GM23338 (cell line): ENCODE results near the gene NDUFA11. TPM values are rescaled to one million over a fixed set of nuclear protein-coding genes. Genes with fewer than 3 reads are reported as not detected.
A peak's percentile ranks its signal among the peaks of the same experiment; 100 is the strongest.

ENCODE experiments used
- ATAC-seq: fragments of 200-7000 bp; cut with Tn5 transposase; 3 replicates; pipeline ENCODE4 v1.9.1; 2020
- DNase-seq: peaks from one replicate; pipeline ENCODE4 v3.0.0-alpha.2; 2015; ENCODE audit warnings: low spot score
- H2AFZ ChIP-seq: fragments of 200-600 bp; sonication (generic); 2 replicates; pipeline ENCODE4 v1.8.0; 2016; ENCODE audit warnings: antibody characterized with exemption, mild to moderate bottlenecking, moderate library complexity
- H3F3A ChIP-seq: fragments of 200-600 bp; sonication (generic); replicated peaks from 2 replicates; pipeline ENCODE4 v1.8.0; 2017; ENCODE audit warnings: antibody characterized with exemption, mixed run types, low read depth
- H3K27ac ChIP-seq: fragments of 200-600 bp; sonication (generic); 2 replicates; pipeline ENCODE4 v1.6.1; 2016; ENCODE audit warnings: low read depth
- H3K27me3 ChIP-seq: fragments of 200-600 bp; sonication (generic); 2 replicates; pipeline ENCODE4 v1.8.0; 2016; ENCODE audit warnings: mild to moderate bottlenecking, mixed run types, moderate library complexity; ENCODE audit not compliant: insufficient read depth
- H3K36me3 ChIP-seq: fragments of 200-600 bp; sonication (generic); 2 replicates; pipeline ENCODE4 v1.8.0; 2016; ENCODE audit warnings: mild to moderate bottlenecking; ENCODE audit not compliant: insufficient read depth
- H3K4me1 ChIP-seq: fragments of 200-600 bp; sonication (generic); 2 replicates; pipeline ENCODE4 v1.8.0; 2016; ENCODE audit warnings: mild to moderate bottlenecking, moderate library complexity; ENCODE audit not compliant: insufficient read depth
- H3K4me2 ChIP-seq: fragments of 200-600 bp; sonication (generic); 2 replicates; pipeline ENCODE4 v1.7.1; 2017; ENCODE audit warnings: mixed run types
- H3K4me3 ChIP-seq: fragments of 200-600 bp; sonication (generic); 2 replicates; pipeline ENCODE4 v1.6.1; 2016; ENCODE audit warnings: mixed run types
- H3K79me2 ChIP-seq: fragments of 200-600 bp; sonication (generic); replicated peaks from 2 replicates; pipeline ENCODE4 v1.8.0; 2017; ENCODE audit warnings: mild to moderate bottlenecking; ENCODE audit not compliant: insufficient read depth
- H3K9me2 ChIP-seq: fragments of 200-600 bp; sonication (generic); 2 replicates; pipeline ENCODE4 v1.8.0; 2017; ENCODE audit not compliant: insufficient read depth
- H4K20me1 ChIP-seq: fragments of 200-600 bp; sonication (generic); replicated peaks from 2 replicates; pipeline ENCODE4 v1.8.0; 2017; ENCODE audit warnings: mild to moderate bottlenecking; ENCODE audit not compliant: insufficient read depth
- H3K27ac Mint-ChIP-seq: 2 replicates; pipeline ENCODE4 v1.8.0; 2020; ENCODE audit warnings: inconsistent platforms, mild to moderate bottlenecking, moderate library complexity, mixed read lengths
- H3K27me3 Mint-ChIP-seq: 3 replicates; pipeline ENCODE4 v1.8.0; 2022; ENCODE audit warnings: low read depth, mild to moderate bottlenecking, moderate library complexity, mixed read lengths, inconsistent platforms; ENCODE audit not compliant: insufficient read depth, poor library complexity
- H3K36me3 Mint-ChIP-seq: 3 replicates; pipeline ENCODE4 v1.8.0; 2021; ENCODE audit warnings: low read depth, mild to moderate bottlenecking, inconsistent platforms, moderate library complexity, mixed read lengths
- H3K4me1 Mint-ChIP-seq: 3 replicates; pipeline ENCODE4 v1.8.0; 2020; ENCODE audit warnings: mild to moderate bottlenecking, inconsistent platforms, mixed read lengths
- H3K4me3 Mint-ChIP-seq: 3 replicates; pipeline ENCODE4 v1.8.0; 2021; ENCODE audit warnings: moderate library complexity, mild to moderate bottlenecking, inconsistent platforms, mixed read lengths
- H3K9me3 Mint-ChIP-seq: 3 replicates; pipeline ENCODE4 v1.8.0; 2020; ENCODE audit warnings: moderate library complexity, mild to moderate bottlenecking, inconsistent platforms, mixed read lengths
- EZH2 ChIP-seq: fragments of 200-600 bp; sonication (generic); IDR thresholded peaks from one replicate; pipeline ENCODE4 v1.8.0; 2017; ENCODE audit warnings: antibody characterized with exemption, mild to moderate bottlenecking, low read depth; ENCODE audit not compliant: unreplicated experiment
- NANOG ChIP-seq: IDR thresholded peaks from 2 replicates; pipeline ENCODE4 v1.6.1; 2016; ENCODE audit warnings: antibody characterized with exemption, borderline replicate concordance
- ZNF114 ChIP-seq: fragments of 250-450 bp; sonication (Bioruptor Pico); IDR thresholded peaks from 2 replicates; pipeline ENCODE4 v1.5.0; 2020; ENCODE audit warnings: mild to moderate bottlenecking, moderate library complexity
- polyA plus RNA-seq: library from polyadenylated mRNA; unstranded; fragments of >200 nt; fragmentation: Nextera tagmentation; extraction: Ambion mirVana; gene quantifications from 2 replicates; pipeline ENCODE4 v1.2.1, GENCODE V29; 2016
- total RNA-seq: library from RNA; depleted of rRNA; stranded (reverse); fragments of >200 nt; shearing (Covaris generic); gene quantifications from 2 replicates; pipeline ENCODE4 v1.2.3, GENCODE V29; 2014
- TF ChIP-seq, protein P1 (sequence below): IDR thresholded peaks from 2 replicates; pipeline ENCODE4 v1.6.1; 2016; ENCODE audit warnings: antibody characterized with exemption
- TF ChIP-seq, protein P2 (sequence below), 2 experiments: fragments of 200-600 bp in 1 of 2; sonication (generic) in 1 of 2; conservative IDR thresholded peaks; 2 replicates each; pipeline versions ENCODE4 v1.5.1 to v1.6.1; 2016 to 2017; ENCODE audit warnings: antibody characterized with exemption in 2 of 2, low read depth in 2 of 2, mild to moderate bottlenecking in 2 of 2, moderate library complexity in 1 of 2
- TF ChIP-seq, protein P3 (sequence below): fragments of 250-450 bp; sonication (Bioruptor Pico); IDR thresholded peaks from 2 replicates; pipeline ENCODE4 v1.5.0; 2020; ENCODE audit warnings: mild to moderate bottlenecking, moderate library complexity
- TF ChIP-seq, protein P4 (sequence below): IDR thresholded peaks from one replicate; pipeline ENCODE4 v1.6.1; 2018; ENCODE audit warnings: antibody characterized with exemption; ENCODE audit not compliant: unreplicated experiment

NDUFA11 gene
- total and polyA plus RNA-seq, 2 experiments from 2014 or later = 171 to 523 TPM

DNA sequence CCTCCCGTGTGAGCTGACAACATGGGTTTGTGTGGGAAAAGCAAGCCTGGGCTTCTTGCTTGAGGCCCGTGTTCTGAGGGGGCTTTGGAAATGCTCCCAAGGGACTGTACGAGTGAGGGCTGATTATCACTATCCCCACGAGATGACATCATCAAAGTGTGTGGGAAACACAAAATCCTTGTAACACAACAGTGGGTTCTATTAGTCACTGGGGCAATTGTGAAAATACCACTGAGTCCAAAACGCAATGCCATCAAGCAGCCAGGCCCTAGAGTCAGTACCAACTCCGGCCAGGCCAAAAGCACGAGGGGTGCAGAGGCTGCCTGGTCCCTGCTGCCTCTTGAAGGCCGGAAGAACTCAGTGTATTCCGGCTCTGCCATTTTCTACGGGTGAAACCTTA lies 40.0 kb upstream of the NDUFA11 start:
- Histone ChIP-seq H3K79me2 (peaks cover 91% of the 10 kb centered on the region), H3K27ac (no peak overlapping the region), H3K36me3 (peaks cover 8% of the 10 kb centered on the region; the same call in 1 of the 2 replicates), H3K27me3 (no peaks in the 10 kb centered on the region), H3K9me2 (no peaks in the 10 kb centered on the region), H4K20me1 (peaks cover 38% of the 10 kb centered on the region), H3K4me3 (no peak overlapping the region), H3K4me1 (peaks cover 3% of the 10 kb centered on the region), H3K4me2 (no peak overlapping the region), H3F3A (no peaks in the 10 kb centered on the region), H2AFZ (no peak overlapping the region)
- no peak for DNase-seq
- Mint-ChIP-seq H3K4me3 (no peak overlapping the region), H3K27ac (no peak overlapping the region), H3K4me1 (peaks cover 44% of the 10 kb centered on the region), H3K27me3 (peaks cover 17% of the 10 kb centered on the region), H3K36me3 (peaks cover 41% of the 10 kb centered on the region), H3K9me3 (no peaks in the 10 kb centered on the region)
- TF ChIP-seq, protein P1, sequence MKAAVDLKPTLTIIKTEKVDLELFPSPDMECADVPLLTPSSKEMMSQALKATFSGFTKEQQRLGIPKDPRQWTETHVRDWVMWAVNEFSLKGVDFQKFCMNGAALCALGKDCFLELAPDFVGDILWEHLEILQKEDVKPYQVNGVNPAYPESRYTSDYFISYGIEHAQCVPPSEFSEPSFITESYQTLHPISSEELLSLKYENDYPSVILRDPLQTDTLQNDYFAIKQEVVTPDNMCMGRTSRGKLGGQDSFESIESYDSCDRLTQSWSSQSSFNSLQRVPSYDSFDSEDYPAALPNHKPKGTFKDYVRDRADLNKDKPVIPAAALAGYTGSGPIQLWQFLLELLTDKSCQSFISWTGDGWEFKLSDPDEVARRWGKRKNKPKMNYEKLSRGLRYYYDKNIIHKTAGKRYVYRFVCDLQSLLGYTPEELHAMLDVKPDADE = no peak
- TF ChIP-seq NANOG = no peak
- no peak for ATAC-seq

DNA sequence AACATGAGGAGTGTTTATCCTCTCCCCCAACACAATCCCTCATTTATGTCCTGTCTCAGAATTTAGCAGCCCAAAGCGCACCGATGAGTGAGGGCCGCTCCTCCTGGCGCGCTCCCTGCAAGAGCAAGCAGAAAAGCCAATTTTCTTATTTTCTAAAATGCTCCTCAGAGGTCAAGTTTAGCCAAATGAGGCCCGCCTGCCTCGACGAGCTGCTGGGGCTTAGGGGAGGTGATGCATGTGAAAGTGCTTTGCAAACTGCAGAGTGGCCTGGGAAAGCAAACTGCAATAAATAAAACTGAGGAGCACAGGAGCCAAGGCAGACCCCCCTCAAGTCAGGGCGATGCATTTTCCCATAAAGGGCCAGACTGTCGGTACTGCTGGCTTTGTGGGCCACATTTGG lies 39.5 kb upstream of the NDUFA11 start:
- no peak overlapping the region for H3K27ac ChIP-seq
- peaks cover 8% of the 10 kb centered on the region; the same call in 1 of the 2 replicates for H3K36me3 ChIP-seq
- ATAC-seq (no peak), DNase-seq (no peak)
- H4K20me1 ChIP-seq = peaks cover 36% of the 10 kb centered on the region
- no peak overlapping the region for H3K4me3 ChIP-seq
- H3F3A ChIP-seq = no peaks in the 10 kb centered on the region
- peaks cover 17% of the 10 kb centered on the region for H3K27me3 Mint-ChIP-seq
- peak overlapping the region; percentile 73; the same call in 1 of the 2 replicates for H3K27ac Mint-ChIP-seq
- H3K9me2 ChIP-seq = no peaks in the 10 kb centered on the region
- no peak overlapping the region for H3K4me3 Mint-ChIP-seq
- H3K4me1 ChIP-seq = no peaks in the 10 kb centered on the region; the same call in 1 of the 2 replicates
- peaks cover 86% of the 10 kb centered on the region for H3K79me2 ChIP-seq
- H3K4me1 Mint-ChIP-seq = peaks cover 40% of the 10 kb centered on the region
- no peaks in the 10 kb centered on the region for H3K9me3 Mint-ChIP-seq
- H2AFZ ChIP-seq = no peak overlapping the region
- H3K27me3 ChIP-seq = no peaks in the 10 kb centered on the region
- H3K4me2 ChIP-seq = no peak overlapping the region
- H3K36me3 Mint-ChIP-seq = peaks cover 37% of the 10 kb centered on the region
- TF ChIP-seq, protein P2, sequence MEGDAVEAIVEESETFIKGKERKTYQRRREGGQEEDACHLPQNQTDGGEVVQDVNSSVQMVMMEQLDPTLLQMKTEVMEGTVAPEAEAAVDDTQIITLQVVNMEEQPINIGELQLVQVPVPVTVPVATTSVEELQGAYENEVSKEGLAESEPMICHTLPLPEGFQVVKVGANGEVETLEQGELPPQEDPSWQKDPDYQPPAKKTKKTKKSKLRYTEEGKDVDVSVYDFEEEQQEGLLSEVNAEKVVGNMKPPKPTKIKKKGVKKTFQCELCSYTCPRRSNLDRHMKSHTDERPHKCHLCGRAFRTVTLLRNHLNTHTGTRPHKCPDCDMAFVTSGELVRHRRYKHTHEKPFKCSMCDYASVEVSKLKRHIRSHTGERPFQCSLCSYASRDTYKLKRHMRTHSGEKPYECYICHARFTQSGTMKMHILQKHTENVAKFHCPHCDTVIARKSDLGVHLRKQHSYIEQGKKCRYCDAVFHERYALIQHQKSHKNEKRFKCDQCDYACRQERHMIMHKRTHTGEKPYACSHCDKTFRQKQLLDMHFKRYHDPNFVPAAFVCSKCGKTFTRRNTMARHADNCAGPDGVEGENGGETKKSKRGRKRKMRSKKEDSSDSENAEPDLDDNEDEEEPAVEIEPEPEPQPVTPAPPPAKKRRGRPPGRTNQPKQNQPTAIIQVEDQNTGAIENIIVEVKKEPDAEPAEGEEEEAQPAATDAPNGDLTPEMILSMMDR (conservative IDR thresholded peaks at IDR 0.05; ENCODE audit: low read depth in 2 of 2) = no peak
- TF ChIP-seq, protein P3, sequence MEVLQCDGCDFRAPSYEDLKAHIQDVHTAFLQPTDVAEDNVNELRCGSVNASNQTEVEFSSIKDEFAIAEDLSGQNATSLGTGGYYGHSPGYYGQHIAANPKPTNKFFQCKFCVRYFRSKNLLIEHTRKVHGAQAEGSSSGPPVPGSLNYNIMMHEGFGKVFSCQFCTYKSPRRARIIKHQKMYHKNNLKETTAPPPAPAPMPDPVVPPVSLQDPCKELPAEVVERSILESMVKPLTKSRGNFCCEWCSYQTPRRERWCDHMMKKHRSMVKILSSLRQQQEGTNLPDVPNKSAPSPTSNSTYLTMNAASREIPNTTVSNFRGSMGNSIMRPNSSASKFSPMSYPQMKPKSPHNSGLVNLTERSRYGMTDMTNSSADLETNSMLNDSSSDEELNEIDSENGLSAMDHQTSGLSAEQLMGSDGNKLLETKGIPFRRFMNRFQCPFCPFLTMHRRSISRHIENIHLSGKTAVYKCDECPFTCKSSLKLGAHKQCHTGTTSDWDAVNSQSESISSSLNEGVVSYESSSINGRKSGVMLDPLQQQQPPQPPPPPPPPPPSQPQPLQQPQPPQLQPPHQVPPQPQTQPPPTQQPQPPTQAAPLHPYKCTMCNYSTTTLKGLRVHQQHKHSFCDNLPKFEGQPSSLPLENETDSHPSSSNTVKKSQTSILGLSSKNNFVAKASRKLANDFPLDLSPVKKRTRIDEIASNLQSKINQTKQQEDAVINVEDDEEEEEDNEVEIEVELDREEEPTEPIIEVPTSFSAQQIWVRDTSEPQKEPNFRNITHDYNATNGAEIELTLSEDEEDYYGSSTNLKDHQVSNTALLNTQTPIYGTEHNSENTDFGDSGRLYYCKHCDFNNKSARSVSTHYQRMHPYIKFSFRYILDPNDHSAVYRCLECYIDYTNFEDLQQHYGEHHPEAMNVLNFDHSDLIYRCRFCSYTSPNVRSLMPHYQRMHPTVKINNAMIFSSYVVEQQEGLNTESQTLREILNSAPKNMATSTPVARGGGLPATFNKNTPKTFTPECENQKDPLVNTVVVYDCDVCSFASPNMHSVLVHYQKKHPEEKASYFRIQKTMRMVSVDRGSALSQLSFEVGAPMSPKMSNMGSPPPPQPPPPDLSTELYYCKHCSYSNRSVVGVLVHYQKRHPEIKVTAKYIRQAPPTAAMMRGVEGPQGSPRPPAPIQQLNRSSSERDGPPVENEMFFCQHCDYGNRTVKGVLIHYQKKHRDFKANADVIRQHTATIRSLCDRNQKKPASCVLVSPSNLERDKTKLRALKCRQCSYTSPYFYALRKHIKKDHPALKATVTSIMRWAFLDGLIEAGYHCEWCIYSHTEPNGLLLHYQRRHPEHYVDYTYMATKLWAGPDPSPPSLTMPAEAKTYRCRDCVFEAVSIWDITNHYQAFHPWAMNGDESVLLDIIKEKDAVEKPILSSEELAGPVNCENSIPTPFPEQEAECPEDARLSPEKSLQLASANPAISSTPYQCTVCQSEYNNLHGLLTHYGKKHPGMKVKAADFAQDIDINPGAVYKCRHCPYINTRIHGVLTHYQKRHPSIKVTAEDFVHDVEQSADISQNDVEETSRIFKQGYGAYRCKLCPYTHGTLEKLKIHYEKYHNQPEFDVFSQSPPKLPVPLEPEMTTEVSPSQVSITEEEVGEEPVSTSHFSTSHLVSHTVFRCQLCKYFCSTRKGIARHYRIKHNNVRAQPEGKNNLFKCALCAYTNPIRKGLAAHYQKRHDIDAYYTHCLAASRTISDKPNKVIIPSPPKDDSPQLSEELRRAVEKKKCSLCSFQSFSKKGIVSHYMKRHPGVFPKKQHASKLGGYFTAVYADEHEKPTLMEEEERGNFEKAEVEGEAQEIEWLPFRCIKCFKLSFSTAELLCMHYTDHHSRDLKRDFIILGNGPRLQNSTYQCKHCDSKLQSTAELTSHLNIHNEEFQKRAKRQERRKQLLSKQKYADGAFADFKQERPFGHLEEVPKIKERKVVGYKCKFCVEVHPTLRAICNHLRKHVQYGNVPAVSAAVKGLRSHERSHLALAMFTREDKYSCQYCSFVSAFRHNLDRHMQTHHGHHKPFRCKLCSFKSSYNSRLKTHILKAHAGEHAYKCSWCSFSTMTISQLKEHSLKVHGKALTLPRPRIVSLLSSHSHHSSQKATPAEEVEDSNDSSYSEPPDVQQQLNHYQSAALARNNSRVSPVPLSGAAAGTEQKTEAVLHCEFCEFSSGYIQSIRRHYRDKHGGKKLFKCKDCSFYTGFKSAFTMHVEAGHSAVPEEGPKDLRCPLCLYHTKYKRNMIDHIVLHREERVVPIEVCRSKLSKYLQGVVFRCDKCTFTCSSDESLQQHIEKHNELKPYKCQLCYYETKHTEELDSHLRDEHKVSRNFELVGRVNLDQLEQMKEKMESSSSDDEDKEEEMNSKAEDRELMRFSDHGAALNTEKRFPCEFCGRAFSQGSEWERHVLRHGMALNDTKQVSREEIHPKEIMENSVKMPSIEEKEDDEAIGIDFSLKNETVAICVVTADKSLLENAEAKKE (CRISPR knock-in tag) = no peak
- TF ChIP-seq ZNF114 (CRISPR knock-in tag) = no peak
- no peak for TF ChIP-seq EZH2
- TF ChIP-seq, protein P4, sequence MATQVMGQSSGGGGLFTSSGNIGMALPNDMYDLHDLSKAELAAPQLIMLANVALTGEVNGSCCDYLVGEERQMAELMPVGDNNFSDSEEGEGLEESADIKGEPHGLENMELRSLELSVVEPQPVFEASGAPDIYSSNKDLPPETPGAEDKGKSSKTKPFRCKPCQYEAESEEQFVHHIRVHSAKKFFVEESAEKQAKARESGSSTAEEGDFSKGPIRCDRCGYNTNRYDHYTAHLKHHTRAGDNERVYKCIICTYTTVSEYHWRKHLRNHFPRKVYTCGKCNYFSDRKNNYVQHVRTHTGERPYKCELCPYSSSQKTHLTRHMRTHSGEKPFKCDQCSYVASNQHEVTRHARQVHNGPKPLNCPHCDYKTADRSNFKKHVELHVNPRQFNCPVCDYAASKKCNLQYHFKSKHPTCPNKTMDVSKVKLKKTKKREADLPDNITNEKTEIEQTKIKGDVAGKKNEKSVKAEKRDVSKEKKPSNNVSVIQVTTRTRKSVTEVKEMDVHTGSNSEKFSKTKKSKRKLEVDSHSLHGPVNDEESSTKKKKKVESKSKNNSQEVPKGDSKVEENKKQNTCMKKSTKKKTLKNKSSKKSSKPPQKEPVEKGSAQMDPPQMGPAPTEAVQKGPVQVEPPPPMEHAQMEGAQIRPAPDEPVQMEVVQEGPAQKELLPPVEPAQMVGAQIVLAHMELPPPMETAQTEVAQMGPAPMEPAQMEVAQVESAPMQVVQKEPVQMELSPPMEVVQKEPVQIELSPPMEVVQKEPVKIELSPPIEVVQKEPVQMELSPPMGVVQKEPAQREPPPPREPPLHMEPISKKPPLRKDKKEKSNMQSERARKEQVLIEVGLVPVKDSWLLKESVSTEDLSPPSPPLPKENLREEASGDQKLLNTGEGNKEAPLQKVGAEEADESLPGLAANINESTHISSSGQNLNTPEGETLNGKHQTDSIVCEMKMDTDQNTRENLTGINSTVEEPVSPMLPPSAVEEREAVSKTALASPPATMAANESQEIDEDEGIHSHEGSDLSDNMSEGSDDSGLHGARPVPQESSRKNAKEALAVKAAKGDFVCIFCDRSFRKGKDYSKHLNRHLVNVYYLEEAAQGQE = no peak
- TF ChIP-seq, protein P1 = no peak
